DMS114 treated with DMSO at 0.1 percent for 48 hours (cell line): ENCODE data around the gene RECQL5.
A peak's percentile ranks its signal among the peaks of the same experiment; 100 is the strongest.
"Not testable (repeated sequence)": the region's sequence is repeated elsewhere in the genome, so short reads cannot be mapped to it uniquely, and the experiment has no call there.

Source experiments
- DNase-seq: peaks from one replicate; lab custom pipeline; 2025; ENCODE audit not compliant: unreplicated experiment; lab: John Stamatoyannopoulos, UW

Gene RECQL5

DNA sequence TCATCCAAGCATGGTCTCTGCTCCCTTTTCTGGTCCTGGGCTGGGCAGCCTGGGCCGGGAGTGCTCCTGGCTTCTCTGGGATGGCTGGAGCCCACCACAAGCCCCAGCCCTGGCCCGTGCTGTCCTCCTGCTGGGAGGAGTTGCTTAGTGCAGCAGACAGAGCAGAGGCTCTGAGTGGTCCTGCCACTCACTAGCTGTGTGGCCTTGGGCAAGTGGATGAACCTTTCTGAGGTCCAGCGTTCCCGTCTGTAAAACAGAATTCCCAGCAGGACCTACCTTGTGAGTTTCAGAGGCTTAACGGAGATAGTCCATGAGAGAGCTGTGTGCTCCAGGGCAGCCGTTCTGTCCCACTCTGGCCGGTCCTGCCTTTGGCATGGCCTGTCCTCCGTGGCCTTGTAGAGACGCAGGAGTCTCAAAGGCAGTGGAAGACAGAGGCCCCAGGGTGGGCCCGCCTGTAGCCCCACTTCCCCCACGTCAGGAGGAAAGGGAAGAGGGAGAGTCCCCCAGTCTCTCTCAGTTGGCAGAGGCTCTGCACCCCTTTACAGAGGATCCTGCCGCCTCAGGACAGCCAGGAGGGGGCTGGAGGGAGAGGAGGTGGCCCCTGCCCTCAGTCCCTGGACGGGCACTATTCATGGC lies 71.6 kb downstream of the RECQL5 start:
- DNase-seq, result no peak

DNA sequence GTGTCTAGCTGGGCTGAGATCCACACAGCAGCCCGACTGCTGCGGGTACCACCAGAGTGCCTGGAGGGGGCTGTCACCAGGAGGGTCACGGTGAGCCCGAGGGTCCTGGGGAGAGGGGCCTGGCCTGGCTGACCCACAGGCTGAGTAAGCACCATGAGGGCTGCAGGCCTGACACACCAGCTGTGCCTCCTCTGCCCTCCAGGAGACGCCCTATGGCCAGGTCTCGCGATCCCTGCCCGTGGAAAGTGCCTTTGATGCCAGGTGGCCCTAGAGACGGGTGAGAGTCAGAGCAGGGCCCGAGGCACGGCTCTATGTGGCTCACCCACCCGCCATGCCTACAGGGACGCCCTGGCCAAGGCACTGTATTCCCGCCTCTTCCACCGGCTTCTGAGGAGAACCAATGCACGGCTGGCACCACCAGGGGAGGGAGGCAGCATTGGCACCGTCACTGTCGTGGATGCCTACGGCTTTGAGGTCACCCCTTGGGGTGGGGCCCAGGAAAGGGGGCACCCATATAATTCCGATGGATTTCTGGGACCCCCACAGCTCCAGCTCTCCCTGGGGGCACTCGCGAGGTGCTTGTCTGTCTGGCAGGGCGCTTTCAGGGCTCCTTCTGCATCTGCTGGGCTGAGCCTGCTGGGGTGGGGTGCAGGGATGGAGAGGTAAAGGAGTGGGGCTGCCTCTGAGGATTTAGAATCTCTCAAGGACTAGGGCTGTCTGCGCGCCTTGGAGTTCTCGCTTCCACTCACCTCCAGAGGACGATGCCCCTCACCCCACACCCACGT lies 72.3 kb downstream of the RECQL5 start:
- DNase-seq, result no peak

DNA sequence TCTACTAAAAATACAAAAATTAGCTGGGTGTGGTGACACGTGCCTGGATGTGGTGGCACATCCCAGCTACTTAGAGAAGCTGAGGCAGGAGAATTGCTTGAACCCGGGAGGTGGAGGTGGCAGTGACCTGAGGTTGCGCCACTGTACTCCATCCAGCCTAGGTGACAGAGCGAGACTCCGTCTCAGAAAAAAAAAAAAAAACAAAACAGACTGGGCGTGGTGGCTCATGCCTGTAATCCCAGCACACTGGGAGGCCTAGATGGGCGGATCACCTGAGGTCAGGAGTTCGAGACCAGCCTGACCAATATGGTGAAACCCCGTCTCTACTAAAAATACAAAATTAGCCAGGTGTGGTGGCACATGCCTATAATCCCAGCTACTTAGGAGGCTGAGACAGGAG lies 73.5 kb downstream of the RECQL5 start:
- DNase-seq, result not testable (repeated sequence)

DNA sequence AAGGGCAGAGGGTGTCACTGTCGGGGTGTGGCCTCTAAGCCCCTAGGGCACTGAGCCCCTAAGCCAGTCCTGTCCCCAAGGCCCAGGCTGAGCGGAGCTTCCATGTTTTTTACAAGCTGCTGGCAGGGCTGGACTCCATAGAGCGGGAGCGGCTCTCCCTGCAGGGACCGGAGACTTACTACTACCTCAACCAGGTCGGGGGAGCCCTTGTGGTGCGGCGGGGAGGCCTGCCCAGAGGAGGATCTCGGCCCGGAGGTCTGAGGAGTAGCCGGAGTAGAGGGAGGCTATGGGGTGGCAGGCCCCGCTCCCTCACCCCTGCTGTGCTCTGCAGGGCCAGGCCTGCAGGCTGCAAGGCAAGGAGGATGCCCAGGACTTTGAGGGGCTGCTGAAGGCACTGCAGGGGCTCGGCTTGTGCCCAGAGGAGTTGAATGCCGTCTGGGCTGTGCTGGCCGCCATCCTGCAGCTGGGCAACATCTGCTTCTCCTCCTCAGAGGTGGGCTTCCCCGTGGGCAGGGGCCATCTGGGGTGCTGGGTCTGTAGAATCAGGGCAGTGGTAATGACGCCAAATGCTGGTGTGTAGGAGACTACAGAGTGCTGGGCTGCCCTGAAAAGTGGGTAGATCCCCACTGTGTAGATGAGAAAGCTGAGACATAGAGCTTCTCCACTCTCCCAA lies 74.5 kb downstream of the RECQL5 start:
- DNase-seq, result no peak

DNA sequence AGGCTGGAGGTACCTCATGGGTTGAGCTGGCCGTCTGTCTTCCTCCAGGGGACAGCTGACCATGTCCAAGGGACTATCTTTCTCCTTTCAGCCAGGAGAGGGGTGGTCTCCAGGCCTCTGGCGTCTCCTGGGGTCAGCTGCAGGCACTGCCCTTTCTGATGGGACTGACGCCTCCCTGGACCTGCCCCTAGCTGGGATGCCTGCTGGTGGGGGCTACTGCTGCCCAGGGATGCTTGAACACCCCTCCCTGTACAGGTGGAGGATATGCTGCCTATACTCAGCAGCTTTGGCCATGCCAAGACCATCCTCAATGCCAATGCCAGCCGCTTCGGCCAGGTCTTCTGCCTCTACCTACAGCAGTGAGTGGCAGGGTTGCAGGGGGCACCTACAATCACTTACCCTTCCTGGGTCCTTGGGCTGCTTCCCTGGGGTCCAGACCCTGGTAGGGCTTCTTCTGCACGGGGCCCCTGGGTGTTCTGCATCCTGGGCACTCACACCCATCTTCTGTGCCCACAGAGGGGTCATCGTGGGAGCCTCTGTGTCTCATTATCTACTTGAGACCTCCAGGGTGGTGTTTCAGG lies 75.1 kb downstream of the RECQL5 start:
- DNase-seq, result no peak

DNA sequence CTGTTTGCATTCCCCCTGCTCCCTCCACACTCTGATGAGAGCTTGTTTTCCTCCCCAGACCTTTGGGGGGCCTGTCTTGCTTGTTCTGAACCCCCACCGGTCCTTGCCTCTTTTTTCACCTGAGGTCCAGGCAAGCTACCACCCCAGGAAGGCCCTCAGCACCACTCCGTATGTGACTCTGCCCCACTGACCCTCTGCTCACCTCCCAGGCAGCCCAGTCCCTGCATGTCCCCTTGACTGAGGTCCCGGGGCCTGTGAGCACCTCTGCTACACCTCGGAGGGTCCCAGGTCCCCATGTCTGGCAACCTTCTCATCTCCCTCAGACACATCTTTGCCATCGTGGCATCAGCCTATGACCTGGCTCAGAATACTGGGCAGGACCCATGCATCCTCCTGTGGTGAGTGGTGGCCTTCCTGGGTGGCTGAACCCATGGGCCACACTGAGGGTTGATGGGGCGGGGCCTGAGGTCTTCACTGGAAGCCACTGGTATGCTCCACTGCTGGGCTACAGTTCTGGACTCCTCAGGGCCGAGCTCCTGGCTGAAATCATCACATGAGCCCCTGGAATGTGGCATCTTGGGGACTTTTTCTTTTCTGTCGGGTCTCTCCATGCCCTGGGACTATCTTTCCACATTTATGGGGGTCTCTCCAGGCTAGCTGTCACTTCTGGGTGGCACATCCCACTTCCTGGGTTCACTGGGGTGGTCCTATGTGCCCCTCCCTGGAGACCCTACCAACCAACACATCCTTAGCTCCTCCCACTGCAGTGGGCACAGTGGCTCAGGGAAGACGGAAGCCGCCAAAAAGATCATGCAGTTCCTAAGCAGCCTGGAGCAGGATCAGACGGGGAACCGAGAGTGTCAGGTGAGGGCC lies 75.9 kb downstream of the RECQL5 start:
- DNase-seq, result no peak

DNA sequence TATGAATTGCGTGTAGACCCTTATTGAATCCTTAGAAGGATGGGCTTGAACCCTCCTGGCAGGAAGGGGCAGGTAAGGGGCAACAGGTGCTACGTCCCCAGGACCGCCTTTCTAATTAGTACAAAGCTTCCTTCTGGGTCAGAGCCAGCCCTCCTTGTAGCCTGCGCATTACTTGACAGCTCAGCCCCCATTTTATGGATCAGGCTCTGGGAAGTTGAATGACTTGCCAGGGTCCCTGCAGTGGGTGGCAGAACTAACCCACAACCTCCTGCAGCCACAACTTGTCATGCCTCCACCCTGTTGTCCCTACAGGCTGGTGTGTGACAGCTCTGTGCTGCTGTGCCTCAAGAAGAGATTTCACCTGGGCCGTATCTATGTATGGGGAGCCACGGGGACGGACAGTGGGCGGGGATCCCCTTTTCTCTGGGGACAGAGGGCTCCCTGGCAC lies 76.6 kb downstream of the RECQL5 start:
- no peak for DNase-seq

DNA sequence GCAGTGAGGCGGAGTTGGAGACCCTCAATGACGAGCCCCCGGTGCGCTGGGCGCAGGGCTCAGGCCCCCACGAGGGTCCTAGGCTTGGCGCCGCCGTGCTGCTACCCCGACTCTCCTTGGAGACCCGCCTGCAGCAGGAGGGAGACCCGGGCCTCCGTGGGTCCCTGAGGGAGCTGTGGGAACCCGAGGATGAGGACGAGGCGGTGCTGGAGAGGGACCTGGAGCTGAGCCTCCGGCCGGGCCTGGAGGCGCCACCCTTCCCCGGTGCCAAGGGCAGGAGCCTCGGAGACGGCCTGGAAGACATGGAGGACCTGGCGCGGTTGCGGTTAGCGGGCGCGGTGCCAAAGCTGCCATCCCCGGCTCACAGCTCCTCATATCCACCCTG lies 77.0 kb downstream of the RECQL5 start:
- no peak for DNase-seq

DNA sequence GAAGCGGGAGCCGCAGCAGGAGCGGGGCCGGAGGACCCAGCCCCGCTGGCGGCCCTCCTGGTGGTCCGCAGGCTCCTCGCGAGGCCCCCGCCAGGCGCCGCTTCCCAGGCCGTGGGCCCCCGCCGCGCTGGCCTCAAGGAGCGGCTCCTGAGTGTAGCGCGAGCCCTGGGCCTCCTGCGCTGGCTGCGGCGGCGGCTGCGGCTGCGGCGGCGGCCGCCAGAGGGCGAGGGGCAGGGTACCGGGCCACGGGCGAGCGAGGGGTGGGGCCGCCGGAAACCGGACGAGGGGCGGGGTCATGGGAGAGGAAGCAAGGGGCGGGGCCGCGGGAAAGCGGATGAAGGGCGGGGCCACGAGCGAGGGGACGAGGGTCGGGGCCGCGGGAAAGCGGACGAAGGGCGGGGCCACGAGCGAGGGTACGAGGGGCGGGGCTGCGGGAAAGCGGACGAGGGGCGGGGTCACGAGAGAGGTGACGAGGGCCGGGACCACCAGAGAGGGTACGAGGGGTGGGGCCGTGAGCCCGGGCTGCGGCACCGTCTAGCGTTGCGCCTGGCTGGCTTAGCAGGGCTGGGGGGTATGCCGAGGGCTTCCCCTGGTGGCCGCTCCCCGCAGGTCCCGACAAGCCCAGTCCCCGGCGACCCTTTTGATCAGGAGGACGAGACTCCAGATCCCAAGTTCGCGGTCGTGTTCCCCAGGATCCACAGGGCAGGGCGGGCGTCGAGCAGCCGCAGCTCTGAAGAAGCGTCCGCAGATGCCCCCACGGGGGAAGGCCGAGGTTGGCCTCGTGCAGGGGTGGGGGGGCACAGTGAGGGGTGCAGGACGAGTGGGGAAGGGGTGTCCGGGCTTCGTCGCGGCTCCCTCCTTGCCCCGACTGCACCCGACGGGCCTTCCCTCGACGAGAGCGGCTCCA lies 77.7 kb downstream of the RECQL5 start:
- peak; percentile 78 for DNase-seq

DNA sequence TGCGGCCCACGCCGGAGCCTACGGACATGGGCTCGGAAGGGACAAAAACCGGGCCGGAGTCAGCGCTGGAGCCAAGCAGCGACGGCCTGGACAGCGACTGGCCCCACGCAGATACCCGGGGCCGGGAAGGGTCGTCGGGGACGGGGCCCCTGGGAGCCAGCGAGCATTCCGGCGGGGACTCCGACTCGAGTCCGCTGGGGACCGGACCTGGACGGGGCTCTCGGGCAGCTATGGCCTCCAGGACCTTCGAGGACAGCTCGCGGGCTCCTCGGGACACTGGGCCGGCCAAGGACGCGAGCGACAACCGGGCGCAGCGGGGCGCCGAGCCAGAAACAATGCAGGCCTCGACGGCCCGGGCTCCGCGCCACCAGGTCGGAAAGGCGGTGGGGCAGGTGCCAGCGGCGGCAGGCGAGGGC lies 78.3 kb downstream of the RECQL5 start:
- no peak for DNase-seq

DNA sequence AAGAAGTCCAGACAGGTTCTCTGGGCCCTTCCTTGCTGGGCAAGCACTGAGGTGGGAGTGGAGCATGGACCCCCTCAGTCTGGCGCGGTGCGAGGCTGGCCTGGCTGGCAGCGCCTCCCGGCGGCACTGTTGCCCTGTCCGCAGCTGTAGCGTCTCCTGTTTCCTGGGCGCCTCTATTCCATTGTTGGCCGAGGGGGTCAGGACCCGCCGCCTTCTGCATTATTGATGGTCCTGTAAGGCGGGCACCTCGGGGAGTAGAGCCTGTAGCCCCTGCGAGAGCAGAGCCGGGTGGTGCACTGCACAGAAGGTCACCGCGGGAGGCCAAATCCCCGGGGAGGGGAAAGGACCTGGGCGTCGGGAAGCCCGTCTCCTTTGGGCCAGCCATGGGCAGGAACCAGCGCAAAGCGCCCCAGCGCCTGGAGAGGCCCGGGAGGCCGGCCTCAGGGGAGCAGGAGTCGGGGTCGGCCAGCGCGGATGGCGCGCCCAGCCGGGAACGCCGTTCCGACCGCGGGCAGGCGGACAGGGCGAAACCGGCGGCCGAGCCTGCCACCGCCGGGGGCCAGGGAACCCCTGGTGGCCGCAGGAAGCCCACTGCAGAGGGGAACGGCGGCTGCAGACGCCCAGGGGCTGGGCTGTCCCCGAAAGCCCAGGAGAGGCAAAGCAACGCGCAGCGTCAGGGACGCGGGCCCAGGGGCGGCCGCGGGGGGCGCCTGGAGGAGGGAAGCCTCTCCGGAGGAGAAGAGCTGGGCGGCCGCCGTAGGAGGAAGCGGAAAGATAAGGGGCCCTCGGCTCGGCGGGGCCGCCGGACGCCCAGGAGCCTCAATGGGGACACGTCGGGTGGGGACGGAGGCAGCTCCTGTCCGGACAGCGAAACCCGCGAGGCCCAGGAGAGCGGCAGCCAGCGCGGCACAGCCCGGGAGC lies 79.0 kb downstream of the RECQL5 start, which contains the start of gene MYO15B:
Gene MYO15B (plus strand): TSS at position 126 of the 921 bp plus-strand sequence. CDS start 258 bp downstream, at position 384.
- peak; percentile 24 for DNase-seq

DNA sequence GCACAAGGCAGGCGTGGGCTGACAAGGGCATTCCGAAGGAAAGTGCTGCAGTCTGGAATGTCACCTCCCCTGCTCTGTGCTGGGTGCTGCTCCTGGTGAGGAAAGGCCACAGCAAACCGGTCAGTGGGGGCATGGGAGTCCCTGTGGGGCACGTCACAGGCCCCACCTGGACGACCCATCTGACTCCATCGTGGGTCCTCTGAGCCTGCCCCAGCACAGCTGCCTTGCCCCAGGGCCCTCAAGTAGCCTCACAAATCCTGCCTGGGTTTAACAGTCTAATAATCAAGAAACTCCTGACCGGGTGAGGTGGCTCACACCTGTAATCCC lies 82.1 kb downstream of the RECQL5 start:
- DNase-seq, result no peak

DNA sequence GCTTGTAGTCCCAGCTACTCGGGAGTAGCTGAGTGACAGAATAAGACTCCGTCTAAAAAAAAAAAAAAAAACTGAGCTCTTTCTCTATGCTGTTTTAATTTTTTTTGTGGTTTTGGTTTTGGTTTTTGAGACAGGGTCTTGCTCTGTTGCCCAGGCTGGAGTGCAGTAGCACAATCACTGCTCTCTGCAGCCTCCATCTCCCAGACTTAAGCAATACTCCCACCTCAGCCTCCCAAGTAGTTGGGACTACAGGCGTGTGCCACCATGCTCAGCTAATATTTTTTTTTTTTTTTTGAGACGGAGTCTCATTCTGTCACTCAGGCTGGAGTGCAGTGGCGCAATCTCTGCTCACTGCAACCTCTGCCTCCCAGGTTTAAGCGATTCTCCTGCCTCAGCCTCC lies 83.8 kb downstream of the RECQL5 start:
- not testable (repeated sequence) for DNase-seq

DNA sequence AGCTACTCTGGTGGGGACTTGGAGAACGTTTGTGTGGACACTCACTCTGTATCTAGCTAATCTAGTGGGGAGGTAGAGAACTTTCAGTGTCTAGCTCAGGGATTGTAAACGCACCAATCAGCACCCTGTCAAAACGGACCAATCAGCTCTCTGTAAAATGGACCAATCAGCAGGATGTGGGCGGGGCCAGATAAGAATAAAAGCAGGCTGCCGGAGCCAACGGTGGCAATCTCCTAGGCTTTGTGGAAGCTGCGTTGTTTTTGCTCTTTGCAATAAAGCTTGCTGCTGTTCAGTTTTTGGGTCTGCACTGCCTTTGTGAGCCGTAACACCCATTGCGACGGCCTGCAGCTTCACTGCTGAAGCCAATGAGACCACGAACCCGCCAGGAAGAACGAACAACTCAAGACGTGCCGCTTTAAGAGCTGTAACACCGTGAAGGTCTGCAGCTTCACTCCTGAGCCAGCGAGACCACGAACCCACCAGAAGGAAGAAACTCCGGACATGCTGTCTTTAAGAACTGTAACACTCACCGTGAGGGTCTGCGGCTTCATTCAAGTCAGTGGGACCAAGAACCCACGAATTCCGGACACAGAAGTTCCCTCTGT lies 85.7 kb downstream of the RECQL5 start:
- not testable (repeated sequence) for DNase-seq
